BJ (cell line): Measurements from ENCODE around the gene SND1. TPM values are rescaled to one million over a fixed set of nuclear protein-coding genes. Genes with fewer than 3 reads are reported as not detected.

Source experiments
- CTCF ChIA-PET: fragments of 350-600 bp; formaldehyde crosslinking; extraction: SDS; loops from one replicate; lab custom pipeline; 2021; ENCODE audit warnings: antibody characterized with exemption, inconsistent platforms; lab: Yijun Ruan, JAX
- POLR2A ChIA-PET: fragments of 300-600 bp; sonication (Branson Sonifier 250); formaldehyde crosslinking; extraction: SDS; loops from one replicate; lab custom pipeline; 2021; ENCODE audit warnings: antibody characterized with exemption; lab: Charles Lee
- DNase-seq: peaks from one replicate; pipeline ENCODE4 v3.0.0-alpha.2; 2011; ENCODE audit warnings: low read depth
- H3K27me3 ChIP-seq: 2 replicates; pipeline ENCODE4 v1.6.0; 2011; ENCODE audit warnings: low read length; ENCODE audit not compliant: control insufficient read depth, insufficient read depth
- H3K36me3 ChIP-seq: 2 replicates; pipeline ENCODE4 v1.5.1; 2011; ENCODE audit warnings: low read length; ENCODE audit not compliant: control insufficient read depth, insufficient read depth
- H3K4me3 ChIP-seq: 2 replicates; pipeline ENCODE4 v1.5.1; 2011; ENCODE audit warnings: low read depth, mild to moderate bottlenecking, control low read depth, low read length
- polyA plus RNA-seq: library from polyadenylated mRNA; depleted of rRNA; stranded (reverse); fragments of >200 nt; gene quantifications from 2 replicates; pipeline ENCODE4 v1.2.3, GENCODE V29; 2011
- TF ChIP-seq, protein P1 (sequence below): IDR thresholded peaks from 2 replicates; pipeline ENCODE4 v1.5.1; 2011; ENCODE audit warnings: low read depth, mild to moderate bottlenecking, control low read depth, inconsistent platforms, low read length, moderate library complexity; ENCODE audit not compliant: insufficient read depth

Gene SND1
- polyA plus RNA-seq, 1 experiment: 203 TPM

DNA sequence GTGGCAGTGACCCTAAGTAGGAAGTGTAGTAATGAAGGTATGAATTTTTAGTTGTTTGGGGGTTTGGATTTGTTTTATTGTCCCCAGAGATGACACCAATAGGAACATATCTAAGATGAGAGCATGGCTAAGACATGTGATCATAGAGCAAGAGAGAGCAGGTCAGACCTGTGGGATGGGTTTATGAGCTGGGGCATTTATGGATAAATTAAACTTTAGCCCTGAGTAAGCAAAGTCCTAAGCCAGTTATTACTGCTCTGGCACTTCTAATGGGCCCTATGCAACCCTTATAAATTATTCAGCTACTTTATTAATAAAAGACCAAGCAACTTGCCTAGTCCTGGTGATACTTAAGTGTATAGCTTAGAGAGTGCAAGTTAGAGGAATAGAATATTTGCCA, 294.1 kb downstream of the SND1 start:
- POLR2A ChIA-PET: no interaction called here
- CTCF ChIA-PET: interaction anchor here (1.5 kb wide), 1 partner anchor 238 kb away, joined by 3 read pairs; no protein-coding TSS in a partner anchor
- no peak for DNase-seq

DNA sequence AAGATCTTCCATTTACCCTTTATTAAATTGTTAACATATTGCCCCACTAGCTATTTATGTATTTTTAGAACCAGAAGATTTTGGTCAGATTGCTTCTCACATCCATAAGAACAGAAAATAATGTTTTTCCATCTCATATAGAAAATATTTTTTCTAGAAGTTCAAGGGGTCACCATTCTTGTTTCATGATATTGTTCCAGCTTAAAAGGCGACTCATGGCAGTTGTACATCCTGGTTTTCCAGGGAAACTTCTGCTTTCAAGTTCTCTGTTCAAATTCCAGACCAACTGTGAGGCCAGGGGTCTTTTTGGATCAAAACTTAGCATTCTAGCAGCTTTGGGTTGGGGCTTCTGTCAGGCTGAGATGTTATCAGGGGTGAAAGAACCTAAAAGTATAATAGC, 294.9 kb downstream of the SND1 start:
- H3K27me3 ChIP-seq: no peaks in the 10 kb centered on the region
- TF ChIP-seq, protein P1, sequence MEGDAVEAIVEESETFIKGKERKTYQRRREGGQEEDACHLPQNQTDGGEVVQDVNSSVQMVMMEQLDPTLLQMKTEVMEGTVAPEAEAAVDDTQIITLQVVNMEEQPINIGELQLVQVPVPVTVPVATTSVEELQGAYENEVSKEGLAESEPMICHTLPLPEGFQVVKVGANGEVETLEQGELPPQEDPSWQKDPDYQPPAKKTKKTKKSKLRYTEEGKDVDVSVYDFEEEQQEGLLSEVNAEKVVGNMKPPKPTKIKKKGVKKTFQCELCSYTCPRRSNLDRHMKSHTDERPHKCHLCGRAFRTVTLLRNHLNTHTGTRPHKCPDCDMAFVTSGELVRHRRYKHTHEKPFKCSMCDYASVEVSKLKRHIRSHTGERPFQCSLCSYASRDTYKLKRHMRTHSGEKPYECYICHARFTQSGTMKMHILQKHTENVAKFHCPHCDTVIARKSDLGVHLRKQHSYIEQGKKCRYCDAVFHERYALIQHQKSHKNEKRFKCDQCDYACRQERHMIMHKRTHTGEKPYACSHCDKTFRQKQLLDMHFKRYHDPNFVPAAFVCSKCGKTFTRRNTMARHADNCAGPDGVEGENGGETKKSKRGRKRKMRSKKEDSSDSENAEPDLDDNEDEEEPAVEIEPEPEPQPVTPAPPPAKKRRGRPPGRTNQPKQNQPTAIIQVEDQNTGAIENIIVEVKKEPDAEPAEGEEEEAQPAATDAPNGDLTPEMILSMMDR: no peak
- POLR2A ChIA-PET: no interaction called here
- DNase-seq: no peak
- H3K36me3 ChIP-seq: 0 out of 2 replicates have a peak, but pooled peaks cover 2% of the 10 kb centered on the region
- H3K4me3 ChIP-seq: no peak overlapping the region
- CTCF ChIA-PET: interaction anchor here (1.2 to 1.5 kb wide), 2 partner anchors 189 to 239 kb away, joined by 3 read pairs; no protein-coding TSS in a partner anchor

More for the DNA sequence above, 294.1 kb downstream of the SND1 start:
- H3K27me3 ChIP-seq: no peaks in the 10 kb centered on the region
- 0 out of 2 replicates have a peak, but pooled peaks cover 2% of the 10 kb centered on the region for H3K36me3 ChIP-seq
- TF ChIP-seq, protein P1: no peak
- H3K4me3 ChIP-seq: no peak overlapping the region

DNA sequence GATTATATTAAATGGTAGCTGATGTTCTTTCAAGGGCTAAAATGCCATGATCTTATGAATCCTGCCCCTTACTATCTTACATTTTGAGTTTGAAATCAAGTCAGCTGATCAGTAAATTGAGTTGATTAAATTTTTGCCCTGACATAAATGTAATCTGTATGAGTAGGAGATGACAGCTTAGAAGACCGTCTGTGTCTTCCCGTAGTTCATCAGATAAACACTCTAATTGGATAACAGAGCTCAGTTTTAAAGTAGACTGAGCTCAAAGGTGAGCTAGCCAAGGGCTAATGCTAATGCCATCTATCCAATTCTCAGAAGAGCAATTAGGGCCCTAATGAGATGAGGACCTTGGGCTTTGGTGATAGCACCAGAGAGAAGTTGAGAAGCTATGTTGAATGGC, 296.3 kb downstream of the SND1 start:
- Histone ChIP-seq H3K36me3 (0 out of 2 replicates have a peak, but pooled peaks cover 2% of the 10 kb centered on the region), H3K4me3 (no peak overlapping the region), H3K27me3 (no peaks in the 10 kb centered on the region)
- TF ChIP-seq, protein P1: no peak
- DNase-seq: no peak
- ChIA-PET POLR2A (no interaction called here), CTCF (interaction anchor here (1.5 kb wide), 1 partner anchor 37 kb away, joined by 3 read pairs; no protein-coding TSS in a partner anchor)

DNA sequence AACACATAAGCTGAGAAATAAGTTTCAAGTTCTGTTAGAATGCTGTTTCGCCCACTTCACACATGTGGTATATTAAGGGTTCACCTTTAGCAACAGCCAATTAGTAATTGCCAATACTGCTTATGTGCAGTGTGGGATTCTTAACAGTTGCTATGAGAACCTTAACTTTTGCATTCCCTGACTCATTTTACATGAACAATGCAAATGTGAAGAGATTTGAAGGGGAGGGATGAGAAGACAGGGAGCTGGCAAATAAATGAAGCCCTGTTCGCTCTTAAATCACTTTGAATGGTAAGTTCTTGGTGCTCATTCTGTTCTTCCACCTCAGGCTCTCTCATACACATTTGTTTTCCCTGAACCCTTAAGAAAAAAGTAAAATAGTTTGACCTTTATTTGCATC, 296.9 kb downstream of the SND1 start:
- ChIA-PET POLR2A (no interaction called here), CTCF (interaction anchor here (1.5 kb wide), 2 partner anchors 8 to 36 kb away, joined by 3 read pairs; no protein-coding TSS in a partner anchor)
- H3K4me3 ChIP-seq: no peak overlapping the region
- H3K27me3 ChIP-seq: no peaks in the 10 kb centered on the region
- TF ChIP-seq, protein P1: no peak
- 0 out of 2 replicates have a peak, but pooled peaks cover 2% of the 10 kb centered on the region for H3K36me3 ChIP-seq
- no peak for DNase-seq

DNA sequence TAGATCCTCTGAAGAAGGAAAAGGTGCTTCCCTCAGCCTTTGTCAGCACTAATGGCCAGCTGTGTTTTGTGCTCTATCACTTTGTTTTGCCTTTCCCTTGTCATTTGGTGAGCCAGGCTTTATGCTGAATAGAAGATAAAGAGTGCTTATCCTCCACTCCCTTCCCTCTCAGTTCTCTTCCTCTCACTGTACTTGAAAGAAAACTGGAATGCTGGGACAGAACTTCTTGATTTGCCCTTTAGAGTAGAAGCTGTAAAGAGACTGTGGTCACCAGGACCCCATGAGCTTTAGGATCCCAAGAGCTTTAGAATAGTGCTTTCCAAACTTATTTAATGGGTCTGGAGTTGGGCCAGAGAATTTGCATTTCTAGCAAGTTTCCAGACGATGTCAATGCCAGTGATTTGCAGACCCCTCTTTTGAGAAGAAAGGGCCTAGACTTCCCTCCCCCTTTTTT, 297.8 kb downstream of the SND1 start:
- no peak for DNase-seq
- TF ChIP-seq, protein P1: no peak
- ChIA-PET CTCF (interaction anchor here (0.7 to 1.5 kb wide), 4 partner anchors 9 to 186 kb away, joined by 3 to 4 read pairs (median 3); no protein-coding TSS in a partner anchor), POLR2A (no interaction called here)
- no peaks in the 10 kb centered on the region for H3K27me3 ChIP-seq
- H3K36me3 ChIP-seq: no peaks in the 10 kb centered on the region
- H3K4me3 ChIP-seq: no peak overlapping the region
